Fibroblast of mammary gland (primary cell): Measurements from ENCODE around the gene PTAFR.
A peak's percentile ranks its signal among the peaks of the same experiment; 100 is the strongest.

Experiments
- DNase-seq: peaks from one replicate; pipeline ENCODE4 v3.0.0-alpha.2; 2010; ENCODE audit warnings: low read depth
- H3K4me3 ChIP-seq: 2 replicates; pipeline ENCODE4 v1.5.1; 2011; ENCODE audit warnings: low read depth, mild to moderate bottlenecking, low read length, moderate library complexity; ENCODE audit not compliant: control insufficient read depth
- CTCF ChIP-seq: conservative IDR thresholded peaks from 2 replicates; pipeline ENCODE4 v1.5.1; 2011; ENCODE audit warnings: low read depth, low read length, inconsistent platforms; ENCODE audit not compliant: control insufficient read depth, insufficient read depth

PTAFR gene

DNA sequence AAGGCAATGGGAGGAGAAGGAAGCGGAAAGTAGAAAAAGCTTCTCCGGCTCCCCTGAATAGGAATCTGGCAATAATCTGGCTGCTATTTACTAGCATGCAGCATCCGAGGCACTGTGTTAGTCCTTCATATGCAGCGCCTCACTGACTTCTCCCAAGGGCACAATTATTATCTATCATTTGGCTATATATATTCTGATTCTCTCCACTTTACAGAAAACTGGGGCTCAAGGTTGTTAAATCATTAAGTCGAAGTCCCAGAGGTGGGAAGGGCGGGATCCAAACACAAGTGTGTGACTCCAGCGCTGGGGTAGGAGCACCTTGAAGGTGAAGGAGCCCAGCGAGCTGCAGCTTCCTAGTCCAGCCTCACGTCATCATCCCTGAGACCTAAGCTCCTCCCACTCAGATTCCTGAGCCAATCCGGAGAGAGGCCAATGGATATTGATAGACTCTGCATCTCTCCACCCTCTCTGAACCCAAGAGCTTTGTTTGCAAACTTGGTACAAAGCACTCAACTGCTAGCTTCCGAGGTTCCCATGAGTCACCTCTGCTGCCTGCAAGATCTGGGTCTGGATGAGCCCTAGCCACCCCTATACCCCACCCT is 71.5 kb downstream of the PTAFR start:
- TF ChIP-seq CTCF: no peak
- peak overlapping the region; percentile 46 for H3K4me3 ChIP-seq
- DNase-seq: peak; percentile 86

GRCh38 chr1:28102189-28102588 is 74.3 kb downstream of the PTAFR start:
- H3K4me3 ChIP-seq: no peak overlapping the region
- no peak for TF ChIP-seq CTCF
- no peak for DNase-seq

DNA sequence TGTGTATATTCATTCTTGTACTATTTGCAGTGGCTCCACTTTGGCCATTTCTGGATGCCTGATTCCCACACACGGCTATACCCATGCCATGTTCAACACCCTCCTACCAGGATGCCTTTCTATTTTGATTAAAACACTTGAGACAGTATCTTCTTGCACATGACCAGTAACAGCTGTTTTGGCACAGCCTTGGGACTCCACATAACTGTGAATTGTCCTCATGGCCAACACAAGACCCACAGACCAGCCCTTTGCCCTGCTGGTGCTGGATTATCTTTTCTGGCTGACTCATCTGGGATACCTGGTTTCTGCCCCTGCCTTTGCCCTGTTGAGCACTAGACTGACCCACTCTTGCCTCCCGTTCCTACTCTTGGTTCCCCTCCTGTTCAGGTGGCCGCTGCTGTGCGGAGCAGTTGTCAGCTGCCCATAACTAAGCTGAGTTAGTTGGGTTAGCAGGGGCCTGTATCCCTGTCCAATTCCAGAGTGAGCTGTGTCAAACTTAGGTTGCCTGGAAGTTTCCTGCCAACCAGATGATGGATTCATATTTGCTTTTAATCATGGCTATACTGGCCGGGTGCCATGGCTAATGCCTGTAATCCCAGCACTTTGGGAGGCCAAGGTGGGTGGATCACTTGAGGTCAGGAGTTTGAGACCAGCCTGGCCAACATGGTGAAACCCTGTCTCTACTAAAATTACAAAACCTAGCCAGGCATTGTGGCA is 77.3 kb downstream of the PTAFR start:
- no peak for DNase-seq
- no peak overlapping the region for H3K4me3 ChIP-seq
- TF ChIP-seq CTCF: no peak
